GM19468 (cell line): ENCODE measurements around the gene TMEM235.
"Not testable (repeated sequence)": the region's sequence is repeated elsewhere in the genome, so short reads cannot be mapped to it uniquely, and the experiment has no call there.

Experiments used
- ATAC-seq: cut with Tn5 transposase; IDR thresholded peaks from one replicate; pipeline ENCODE4 v1.9.1; 2021; ENCODE audit warnings: mild to moderate bottlenecking, moderate library complexity, moderate number of reproducible peaks; ENCODE audit not compliant: unreplicated experiment; ENCODE audit errors: extremely low read depth

TMEM235 gene

DNA sequence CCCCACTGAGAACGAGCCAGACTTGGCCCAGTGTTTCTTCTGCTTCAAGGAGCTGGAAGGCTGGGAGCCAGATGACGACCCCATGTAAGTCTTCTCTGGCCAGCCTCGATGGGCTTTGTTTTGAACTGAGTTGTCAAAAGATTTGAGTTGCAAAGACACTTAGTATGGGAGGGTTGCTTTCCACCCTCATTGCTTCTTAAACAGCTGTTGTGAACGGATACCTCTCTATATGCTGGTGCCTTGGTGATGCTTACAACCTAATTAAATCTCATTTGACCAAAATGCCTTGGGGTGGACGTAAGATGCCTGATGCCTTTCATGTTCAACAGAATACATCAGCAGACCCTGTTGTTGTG lies 16.7 kb upstream of the TMEM235 start:
- no peak for ATAC-seq

- no peak for ATAC-seq
Observed at GRCh38 chr17:78219396-78220150, 11.9 kb upstream of the TMEM235 start.

DNA sequence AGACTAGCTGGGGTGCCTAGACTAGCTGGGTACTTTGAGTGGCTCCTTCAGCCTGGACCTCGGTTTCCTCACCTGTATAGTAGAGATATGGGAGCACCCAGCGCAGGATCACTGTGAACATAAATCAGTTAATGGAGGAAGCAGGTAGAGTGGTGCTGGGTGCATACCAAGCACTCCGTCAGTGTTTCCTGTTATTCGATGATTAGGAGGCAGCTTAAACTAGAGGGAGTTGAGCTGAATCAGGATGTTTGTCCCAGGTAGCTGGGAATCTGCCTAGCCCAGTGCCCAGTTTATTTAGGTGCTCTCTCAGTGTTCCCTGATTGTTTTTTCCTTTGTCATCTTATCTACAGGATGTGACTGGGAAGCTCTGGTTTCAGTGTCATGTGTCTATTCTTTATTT lies 8.4 kb upstream of the TMEM235 start:
- no peak for ATAC-seq

GRCh38 chr17:78223765-78224164 lies 7.7 kb upstream of the TMEM235 start:
- no peak for ATAC-seq

DNA sequence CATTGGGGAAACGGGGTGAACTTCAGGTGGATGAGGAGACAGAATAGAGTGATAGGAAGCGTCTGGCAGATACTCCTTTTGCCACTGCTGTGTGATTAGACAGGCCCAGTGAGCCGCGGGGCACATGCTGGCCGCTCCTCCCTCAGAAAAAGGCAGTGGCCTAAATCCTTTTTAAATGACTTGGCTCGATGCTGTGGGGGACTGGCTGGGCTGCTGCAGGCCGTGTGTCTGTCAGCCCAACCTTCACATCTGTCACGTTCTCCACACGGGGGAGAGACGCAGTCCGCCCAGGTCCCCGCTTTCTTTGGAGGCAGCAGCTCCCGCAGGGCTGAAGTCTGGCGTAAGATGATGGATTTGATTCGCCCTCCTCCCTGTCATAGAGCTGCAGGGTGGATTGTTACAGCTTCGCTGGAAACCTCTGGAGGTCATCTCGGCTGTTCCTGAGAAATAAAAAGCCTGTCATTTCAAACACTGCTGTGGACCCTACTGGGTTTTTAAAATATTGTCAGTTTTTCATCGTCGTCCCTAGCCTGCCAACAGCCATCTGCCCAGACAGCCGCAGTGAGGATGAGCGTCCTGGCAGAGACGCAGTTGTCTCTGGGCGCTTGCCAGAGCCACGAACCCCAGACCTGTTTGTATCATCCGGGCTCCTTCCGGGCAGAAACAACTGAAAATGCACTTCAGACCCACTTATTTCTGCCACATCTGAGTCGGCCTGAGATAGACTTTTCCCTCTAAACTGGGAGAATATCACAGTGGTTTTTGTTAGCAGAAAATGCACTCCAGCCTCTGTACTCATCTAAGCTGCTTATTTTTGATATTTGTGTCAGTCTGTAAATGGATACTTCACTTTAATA lies 7.0 kb upstream of the TMEM235 start:
- ATAC-seq, result no peak

DNA sequence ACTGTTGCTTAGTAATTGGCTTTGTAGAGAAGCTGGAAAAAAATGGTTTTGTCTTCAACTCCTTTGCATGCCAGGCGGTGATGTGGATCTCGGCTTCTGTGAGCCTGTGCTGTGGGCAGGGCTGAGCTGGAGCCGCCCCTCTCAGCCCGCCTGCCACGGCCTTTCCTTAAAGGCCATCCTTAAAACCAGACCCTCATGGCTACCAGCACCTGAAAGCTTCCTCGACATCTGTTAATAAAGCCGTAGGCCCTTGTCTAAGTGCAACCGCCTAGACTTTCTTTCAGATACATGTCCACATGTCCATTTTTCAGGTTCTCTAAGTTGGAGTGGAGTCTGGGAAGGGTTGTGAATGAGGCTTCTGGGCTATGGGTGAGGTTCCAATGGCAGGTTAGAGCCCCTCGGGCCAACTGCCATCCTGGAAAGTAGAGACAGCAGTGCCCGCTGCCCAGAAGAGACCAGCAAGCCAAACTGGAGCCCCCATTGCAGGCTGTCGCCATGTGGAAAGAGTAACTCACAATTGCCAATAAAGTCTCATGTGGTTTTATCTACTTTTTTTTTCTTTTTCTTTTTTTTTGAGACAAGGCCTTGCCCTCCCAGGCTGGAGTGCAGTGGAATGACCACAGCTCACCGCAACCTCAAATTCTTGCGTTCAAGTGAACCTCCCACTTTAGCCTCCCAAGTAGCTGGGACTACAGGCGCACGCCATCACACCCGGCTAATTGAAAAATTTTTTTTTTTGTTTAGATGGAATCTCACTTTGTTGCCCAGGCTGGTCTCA lies 6.2 kb upstream of the TMEM235 start:
- ATAC-seq, result no peak

GRCh38 chr17:78226055-78226758 lies 5.2 kb upstream of the TMEM235 start:
- ATAC-seq, result no peak

- no peak for ATAC-seq
Observed at GRCh38 chr17:78226759-78227454, 4.5 kb upstream of the TMEM235 start.

- no peak for ATAC-seq
Observed at GRCh38 chr17:78227455-78227916, 3.9 kb upstream of the TMEM235 start.

- no peak for ATAC-seq
Observed at GRCh38 chr17:78228176-78228575, 3.3 kb upstream of the TMEM235 start.

- no peak for ATAC-seq
Observed at GRCh38 chr17:78230252-78230962, 1.0 kb upstream of the TMEM235 start.

GRCh38 chr17:78231991-78232858 lies 794 bp downstream of the TMEM235 start:
- ATAC-seq, result no peak

DNA sequence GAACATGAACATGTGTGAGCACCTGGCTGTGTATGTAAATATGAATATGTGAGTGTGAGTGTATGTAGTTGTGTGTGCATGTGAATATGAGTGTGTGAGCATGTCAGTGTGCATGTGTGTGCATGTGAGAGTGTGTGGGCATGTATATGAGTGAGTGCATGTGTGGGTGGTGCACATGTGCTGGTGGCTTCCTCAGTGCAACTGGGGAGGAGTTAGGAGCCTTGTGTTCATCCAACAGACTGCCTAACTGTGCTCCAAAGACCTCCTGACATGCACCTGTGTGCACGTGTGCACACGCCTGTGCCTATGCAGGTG lies 1.4 kb downstream of the TMEM235 start:
- ATAC-seq, result no peak

DNA sequence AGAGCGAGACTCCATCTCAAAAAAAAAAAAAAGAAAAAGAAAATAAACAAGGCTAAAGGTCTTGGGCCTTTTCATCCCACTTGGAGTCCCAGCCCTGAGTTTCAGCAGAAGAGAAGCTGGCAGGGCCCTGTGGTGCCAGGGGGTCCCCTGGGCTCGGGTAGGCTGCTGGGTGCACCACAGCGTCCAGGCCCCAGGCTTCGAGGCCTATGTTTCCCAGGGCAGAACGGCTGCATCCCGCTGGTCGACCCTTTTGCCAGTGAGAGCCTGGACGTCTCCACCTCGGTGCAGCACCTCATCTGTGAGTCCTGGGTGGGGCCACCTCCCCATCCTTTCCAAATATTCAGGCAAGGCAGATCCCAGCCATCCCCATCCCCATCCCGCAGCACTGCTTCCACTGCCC lies 2.2 kb downstream of the TMEM235 start:
- ATAC-seq, result no peak

DNA sequence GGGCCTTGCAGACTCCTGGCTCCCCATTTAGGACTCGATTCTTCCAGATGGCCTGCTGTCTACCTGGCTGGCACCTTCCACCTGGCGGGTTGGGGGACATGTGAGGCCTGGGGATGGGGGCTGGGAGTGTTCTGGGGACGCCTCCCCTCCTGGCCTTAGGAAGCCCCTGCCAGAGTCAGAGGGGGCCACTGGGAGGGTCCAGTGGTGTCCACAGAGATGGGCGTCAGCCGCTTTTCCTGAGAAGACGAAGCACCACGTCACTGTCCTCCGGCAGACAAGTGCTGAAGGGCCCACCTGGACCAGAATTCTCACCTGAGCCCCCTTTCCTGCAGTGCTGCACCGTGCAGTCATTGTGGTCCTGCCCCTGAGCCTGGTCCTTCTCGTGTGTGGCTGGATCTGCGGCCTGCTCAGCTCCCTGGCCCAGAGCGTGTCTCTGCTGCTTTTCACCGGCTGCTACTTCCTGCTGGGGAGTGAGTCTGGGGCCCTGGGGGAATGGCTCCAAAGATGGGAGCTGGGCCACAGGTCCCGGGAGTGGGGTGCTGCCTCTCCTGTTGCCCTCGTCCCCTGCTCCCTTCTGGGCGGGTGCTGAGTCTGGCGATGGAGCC lies 2.9 kb downstream of the TMEM235 start:
- ATAC-seq, result no peak

DNA sequence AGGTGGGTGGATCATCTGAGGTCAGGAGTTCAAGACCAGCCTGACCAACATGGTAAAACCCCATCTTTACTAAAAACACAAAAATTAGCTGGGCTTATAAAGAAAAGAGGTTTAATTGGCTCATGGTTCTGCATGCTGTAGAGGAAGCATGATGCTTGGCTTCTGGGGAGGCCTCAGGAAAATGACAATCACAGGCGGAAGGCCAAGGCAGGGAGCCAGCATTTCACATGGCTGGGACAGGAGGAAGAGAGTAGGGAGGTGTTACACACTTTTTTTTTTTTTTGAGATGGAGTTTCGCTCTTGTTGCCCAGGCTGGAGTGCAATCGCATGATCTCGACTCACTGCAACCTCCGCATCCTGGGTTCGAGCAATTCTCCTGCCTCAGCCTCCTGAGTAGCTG lies 3.6 kb downstream of the TMEM235 start:
- not testable (repeated sequence) for ATAC-seq

DNA sequence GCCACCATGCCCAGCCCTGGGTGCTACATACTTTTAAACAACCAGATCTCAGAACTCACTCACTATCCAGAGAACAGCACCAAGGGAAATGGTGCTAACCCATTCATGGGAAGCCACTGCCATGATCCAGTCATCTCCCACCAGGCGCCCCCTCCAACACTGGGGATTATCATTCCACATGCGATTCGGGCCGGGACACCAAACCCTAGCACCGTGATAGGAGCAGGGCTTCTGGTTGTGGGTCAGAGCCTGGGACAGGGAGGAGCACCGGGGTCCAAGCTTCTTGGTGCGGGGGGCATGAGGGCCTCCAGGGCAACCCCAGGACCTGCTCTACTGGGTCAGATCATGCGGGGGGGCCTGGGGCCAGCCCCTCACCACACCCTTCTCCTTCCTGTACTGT lies 4.5 kb downstream of the TMEM235 start:
- ATAC-seq, result no peak
